NT2/D1 (cell line): ENCODE data around the gene GUCA1C.

Experiments used
- YY1 ChIP-seq: IDR thresholded peaks from 2 replicates; pipeline ENCODE4 v1.6.1; 2011; ENCODE audit not compliant: insufficient read length, insufficient read depth
- ZNF274 ChIP-seq: IDR thresholded peaks from 2 replicates; pipeline ENCODE4 v1.6.1; 2011; ENCODE audit warnings: mild to moderate bottlenecking, low read depth, low read length

DNA sequence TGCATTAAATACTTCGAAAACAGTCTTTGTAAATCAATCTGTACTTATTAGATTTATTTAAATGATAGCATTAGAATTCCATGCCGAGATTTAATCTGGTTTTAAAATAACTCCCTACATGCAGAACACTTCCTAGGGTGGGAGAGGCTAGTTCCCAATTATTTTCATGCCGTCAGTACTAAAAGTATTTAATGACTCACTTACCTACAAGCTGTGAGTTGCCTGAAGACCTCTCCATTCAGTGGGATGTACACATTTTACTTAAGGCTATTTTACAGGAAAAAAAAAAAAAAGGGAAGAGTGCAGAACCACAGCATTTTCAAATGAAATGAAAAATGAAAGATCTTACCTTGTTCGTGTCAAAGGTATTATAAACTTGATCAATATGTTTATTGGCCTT, 469 bp downstream of the GUCA1C start:
- TF ChIP-seq ZNF274 (no peak), YY1 (no peak)
